Keratinocyte (primary cell): Measurements from ENCODE around the gene NPDC1. TPM values are rescaled to one million over a fixed set of nuclear protein-coding genes. Genes with fewer than 3 reads are reported as not detected.

Experiments
- DNase-seq: peaks from one replicate; pipeline ENCODE4 v3.0.0-alpha.2; 2011; ENCODE audit warnings: low read depth, missing footprints, low spot score
- FAIRE-seq: peaks from 2 replicates; lab custom pipeline; 2011; peaks lifted over from hg19 to GRCh38; lab: Jason Lieb, UNC
- H2AFZ ChIP-seq: 2 replicates; pipeline ENCODE4 v1.6.0; 2012; ENCODE audit warnings: low read length, control low read depth, inconsistent platforms; ENCODE audit not compliant: control insufficient read depth
- H3K27ac ChIP-seq: 2 replicates; pipeline ENCODE4 v1.5.1; 2011; ENCODE audit warnings: low read length; ENCODE audit not compliant: control insufficient read depth, insufficient read depth
- H3K27me3 ChIP-seq: 3 replicates; pipeline ENCODE4 v1.6.0; 2011; ENCODE audit warnings: low read length; ENCODE audit not compliant: control insufficient read depth, insufficient read depth; ENCODE audit errors: extremely low read depth
- H3K36me3 ChIP-seq, 2 experiments: 2 replicates in 1 of 2; 3 replicates in 1 of 2; pipeline ENCODE4 v1.5.1; 2011; ENCODE audit warnings: low read length in 2 of 2, mild to moderate bottlenecking in 1 of 2; ENCODE audit not compliant: control insufficient read depth in 2 of 2, insufficient read depth in 2 of 2; ENCODE audit errors: extremely low read depth in 1 of 2
- H3K4me1 ChIP-seq: 3 replicates; pipeline ENCODE4 v1.5.1; 2011; ENCODE audit warnings: low read length; ENCODE audit not compliant: control insufficient read depth, insufficient read depth; ENCODE audit errors: extremely low read depth
- H3K4me2 ChIP-seq: 3 replicates; pipeline ENCODE4 v1.6.0; 2011; ENCODE audit warnings: low read depth, low read length; ENCODE audit not compliant: control insufficient read depth, insufficient read depth; ENCODE audit errors: extremely low read depth
- H3K4me3 ChIP-seq, 3 experiments: fragments of 200-600 bp in 1 of 3; sonication (generic) in 1 of 3; 2 replicates in 2 of 3; 3 replicates in 1 of 3; pipeline ENCODE4 v1.5.1; 2011 to 2016; ENCODE audit warnings: low read length in 3 of 3, mild to moderate bottlenecking in 3 of 3, control low read depth in 2 of 3, inconsistent platforms in 1 of 3, low read depth in 1 of 3, mixed read lengths in 1 of 3, mixed run types in 1 of 3, moderate library complexity in 1 of 3; ENCODE audit not compliant: control insufficient read depth in 2 of 3, insufficient read depth in 2 of 3; ENCODE audit errors: extremely low read depth in 1 of 3
- H3K79me2 ChIP-seq: 2 replicates; pipeline ENCODE4 v1.6.0; 2012; ENCODE audit warnings: low read length; ENCODE audit not compliant: control insufficient read depth, insufficient read depth
- H3K9ac ChIP-seq: 3 replicates; pipeline ENCODE4 v1.6.0; 2011; ENCODE audit warnings: low read length; ENCODE audit not compliant: control insufficient read depth, insufficient read depth; ENCODE audit errors: extremely low read depth
- H3K9me1 ChIP-seq: 3 replicates; pipeline ENCODE4 v1.6.0; 2011; ENCODE audit warnings: low read length; ENCODE audit not compliant: control insufficient read depth, insufficient read depth; ENCODE audit errors: extremely low read depth
- H3K9me3 ChIP-seq: 2 replicates; pipeline ENCODE4 v1.5.1; 2012; ENCODE audit warnings: low read depth, low read length; ENCODE audit not compliant: control insufficient read depth
- H4K20me1 ChIP-seq: 3 replicates; pipeline ENCODE4 v1.6.0; 2011; ENCODE audit warnings: low read length; ENCODE audit not compliant: control insufficient read depth, insufficient read depth; ENCODE audit errors: extremely low read depth
- EZH2 ChIP-seq: IDR thresholded peaks from one replicate; pipeline ENCODE4 v1.6.1; 2012; ENCODE audit warnings: inconsistent platforms, mild to moderate bottlenecking, low read length, moderate library complexity
- dilution Hi-C: fragments of 300-500 bp; cut with MboI; formaldehyde crosslinking; loops from one replicate; pipeline ENCODE4 v1.7.0; 2020; ENCODE audit warnings: low sequenced_read_pairs; ENCODE audit not compliant: extremely low pct_ligation_motif_present
- polyA plus RNA-seq, 5 experiments: library from polyadenylated mRNA; depleted of rRNA in 3 of 5; stranded (reverse) in 3 of 5; stranded (forward) in 1 of 5; unstranded in 1 of 5; fragments of >200 nt; gene quantifications; 1 replicate in 1 of 5; 2 replicates in 3 of 5; 3 replicates in 1 of 5; pipeline versions ENCODE4 v1.2.1 to v1.2.3, GENCODE V29; 2011 to 2012; ENCODE audit warnings: missing spikeins in 2 of 5, low read depth in 1 of 5, low replicate concordance in 1 of 5
- TF ChIP-seq, protein P1 (sequence below), 3 experiments: IDR thresholded peaks in 1 of 3; conservative IDR thresholded peaks in 1 of 3; optimal IDR thresholded peaks in 1 of 3; 2 replicates in 2 of 3; 3 replicates in 1 of 3; pipeline versions ENCODE3 to v1.5.1; 2011; ENCODE audit warnings: low read length in 3 of 3, mild to moderate bottlenecking in 3 of 3, moderate library complexity in 2 of 3, control low read depth in 1 of 3, inconsistent platforms in 1 of 3; ENCODE audit not compliant: insufficient read depth in 2 of 3; ENCODE audit errors: extremely low read depth in 1 of 3

Gene NPDC1
- polyA plus RNA-seq, 1 donor (not counting 4 experiments of a cell fraction or from before 2014, with no cell fraction given) = 9.8 TPM

DNA sequence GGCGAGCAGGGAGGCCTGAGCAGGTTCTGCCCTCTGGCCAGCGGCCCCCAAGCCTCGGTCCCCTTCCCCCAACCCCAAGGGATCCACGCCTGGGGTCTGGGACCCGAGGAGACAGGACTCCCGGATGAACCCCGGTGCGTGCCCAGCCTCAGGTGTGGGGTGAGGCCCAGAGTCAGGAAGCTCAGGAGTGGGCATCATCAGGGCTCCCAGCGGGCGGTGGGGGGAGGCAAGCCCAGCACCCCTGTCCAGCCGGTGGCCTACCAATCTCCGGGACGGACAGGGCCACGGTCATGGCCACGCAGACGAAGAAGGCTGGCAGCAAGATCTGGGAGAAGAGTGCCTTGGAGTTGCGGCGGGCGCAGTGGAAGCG lies 32.4 kb downstream of the NPDC1 start:
- Histone ChIP-seq H4K20me1 (no peaks in the 10 kb centered on the region), H3K79me2 (no peaks in the 10 kb centered on the region), H3K9ac (no peak overlapping the region), H3K9me3 (no peaks in the 10 kb centered on the region), H3K9me1 (no peaks in the 10 kb centered on the region), H3K36me3 (no peaks in the 10 kb centered on the region), H3K27ac (no peak overlapping the region), H3K27me3 (no peaks in the 10 kb centered on the region), H3K4me2 (no peak overlapping the region), H3K4me3 (no peak overlapping the region), H3K4me1 (no peaks in the 10 kb centered on the region), H2AFZ (no peak overlapping the region)
- no peak for DNase-seq
- TF ChIP-seq, protein P1, sequence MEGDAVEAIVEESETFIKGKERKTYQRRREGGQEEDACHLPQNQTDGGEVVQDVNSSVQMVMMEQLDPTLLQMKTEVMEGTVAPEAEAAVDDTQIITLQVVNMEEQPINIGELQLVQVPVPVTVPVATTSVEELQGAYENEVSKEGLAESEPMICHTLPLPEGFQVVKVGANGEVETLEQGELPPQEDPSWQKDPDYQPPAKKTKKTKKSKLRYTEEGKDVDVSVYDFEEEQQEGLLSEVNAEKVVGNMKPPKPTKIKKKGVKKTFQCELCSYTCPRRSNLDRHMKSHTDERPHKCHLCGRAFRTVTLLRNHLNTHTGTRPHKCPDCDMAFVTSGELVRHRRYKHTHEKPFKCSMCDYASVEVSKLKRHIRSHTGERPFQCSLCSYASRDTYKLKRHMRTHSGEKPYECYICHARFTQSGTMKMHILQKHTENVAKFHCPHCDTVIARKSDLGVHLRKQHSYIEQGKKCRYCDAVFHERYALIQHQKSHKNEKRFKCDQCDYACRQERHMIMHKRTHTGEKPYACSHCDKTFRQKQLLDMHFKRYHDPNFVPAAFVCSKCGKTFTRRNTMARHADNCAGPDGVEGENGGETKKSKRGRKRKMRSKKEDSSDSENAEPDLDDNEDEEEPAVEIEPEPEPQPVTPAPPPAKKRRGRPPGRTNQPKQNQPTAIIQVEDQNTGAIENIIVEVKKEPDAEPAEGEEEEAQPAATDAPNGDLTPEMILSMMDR (optimal IDR thresholded peaks at IDR 0.05 in 1 of 3, IDR thresholded peaks at IDR 0.05 in 1 of 3, conservative IDR thresholded peaks at IDR 0.05 in 1 of 3; ENCODE audit: extremely low read depth in 1 of 3, insufficient read depth in 2 of 3, low read length in 3 of 3) = no peak
- TF ChIP-seq EZH2 = no peak
- dilution Hi-C loops = no loop called here
- FAIRE-seq = no peak

GRCh38 chr9:137012694-137013570 lies 33.0 kb downstream of the NPDC1 start:
- Histone ChIP-seq H2AFZ (no peak overlapping the region), H3K4me2 (no peak overlapping the region), H3K36me3 (no peaks in the 10 kb centered on the region), H3K27ac (no peak overlapping the region), H4K20me1 (no peaks in the 10 kb centered on the region), H3K4me1 (no peaks in the 10 kb centered on the region), H3K27me3 (no peaks in the 10 kb centered on the region), H3K79me2 (no peaks in the 10 kb centered on the region), H3K9me1 (no peaks in the 10 kb centered on the region), H3K4me3 (no peak overlapping the region), H3K9ac (no peak overlapping the region), H3K9me3 (no peaks in the 10 kb centered on the region)
- no peak for FAIRE-seq
- DNase-seq = no peak
- dilution Hi-C loops = no loop called here
- TF ChIP-seq, protein P1 (optimal IDR thresholded peaks at IDR 0.05 in 1 of 3, IDR thresholded peaks at IDR 0.05 in 1 of 3, conservative IDR thresholded peaks at IDR 0.05 in 1 of 3; ENCODE audit: extremely low read depth in 1 of 3, insufficient read depth in 2 of 3, low read length in 3 of 3) = no peak
- TF ChIP-seq EZH2 = no peak
